ENCODE data around the gene SEC31A.

- TF ChIP-seq, protein P1, sequence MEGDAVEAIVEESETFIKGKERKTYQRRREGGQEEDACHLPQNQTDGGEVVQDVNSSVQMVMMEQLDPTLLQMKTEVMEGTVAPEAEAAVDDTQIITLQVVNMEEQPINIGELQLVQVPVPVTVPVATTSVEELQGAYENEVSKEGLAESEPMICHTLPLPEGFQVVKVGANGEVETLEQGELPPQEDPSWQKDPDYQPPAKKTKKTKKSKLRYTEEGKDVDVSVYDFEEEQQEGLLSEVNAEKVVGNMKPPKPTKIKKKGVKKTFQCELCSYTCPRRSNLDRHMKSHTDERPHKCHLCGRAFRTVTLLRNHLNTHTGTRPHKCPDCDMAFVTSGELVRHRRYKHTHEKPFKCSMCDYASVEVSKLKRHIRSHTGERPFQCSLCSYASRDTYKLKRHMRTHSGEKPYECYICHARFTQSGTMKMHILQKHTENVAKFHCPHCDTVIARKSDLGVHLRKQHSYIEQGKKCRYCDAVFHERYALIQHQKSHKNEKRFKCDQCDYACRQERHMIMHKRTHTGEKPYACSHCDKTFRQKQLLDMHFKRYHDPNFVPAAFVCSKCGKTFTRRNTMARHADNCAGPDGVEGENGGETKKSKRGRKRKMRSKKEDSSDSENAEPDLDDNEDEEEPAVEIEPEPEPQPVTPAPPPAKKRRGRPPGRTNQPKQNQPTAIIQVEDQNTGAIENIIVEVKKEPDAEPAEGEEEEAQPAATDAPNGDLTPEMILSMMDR (IDR thresholded peaks at IDR 0.05) = no peak
- no peak for TF ChIP-seq POLR2A (IDR thresholded peaks at IDR 0.05)
Observed at GRCh38 chr4:82777857-82778525, 113.0 kb downstream of the SEC31A start.

All from Peyer's patch (tissue), 4 donors.